Loucy (cell line): ENCODE measurements around the gene RANBP17.

ENCODE experiments used
- H2AFZ ChIP-seq: fragments of 200-600 bp; sonication (generic); 2 replicates; pipeline ENCODE4 v1.6.0; 2016; ENCODE audit warnings: antibody characterized with exemption, mild to moderate bottlenecking, low read length, moderate library complexity
- H3F3A ChIP-seq: fragments of 200-600 bp; 2 replicates; pipeline ENCODE4 v1.6.0; 2016; ENCODE audit warnings: antibody characterized with exemption, low read depth, mild to moderate bottlenecking
- H3K27me3 ChIP-seq: fragments of 200-600 bp; sonication (generic); 2 replicates; pipeline ENCODE4 v1.6.1; 2014; ENCODE audit warnings: low read length, mild to moderate bottlenecking; ENCODE audit not compliant: insufficient read depth, poor library complexity, severe bottlenecking
- H3K36me3 ChIP-seq: fragments of 200-600 bp; sonication (generic); 2 replicates; pipeline ENCODE4 v1.6.1; 2016; ENCODE audit warnings: low read length; ENCODE audit not compliant: insufficient read depth
- H3K4me1 ChIP-seq: fragments of 200-600 bp; sonication (generic); 2 replicates; pipeline ENCODE4 v1.5.1; 2014; ENCODE audit warnings: low read length, mild to moderate bottlenecking; ENCODE audit not compliant: insufficient read depth, poor library complexity, severe bottlenecking
- H3K4me2 ChIP-seq: fragments of 200-600 bp; sonication (generic); 2 replicates; pipeline ENCODE4 v1.6.0; 2014; ENCODE audit warnings: antibody characterized with exemption, low read length, low read depth, mild to moderate bottlenecking; ENCODE audit not compliant: poor library complexity, severe bottlenecking
- H3K4me3 ChIP-seq: fragments of 200-600 bp; sonication (generic); 2 replicates; pipeline ENCODE4 v1.5.1; 2014; ENCODE audit warnings: low read length, mild to moderate bottlenecking, mixed read lengths; ENCODE audit not compliant: poor library complexity, severe bottlenecking
- H3K79me2 ChIP-seq: fragments of 200-600 bp; sonication (generic); 2 replicates; pipeline ENCODE4 v1.6.1; 2014; ENCODE audit warnings: low read length; ENCODE audit not compliant: insufficient read depth
- H3K9ac ChIP-seq: fragments of 200-600 bp; sonication (generic); 2 replicates; pipeline ENCODE4 v1.6.0; 2014; ENCODE audit warnings: mild to moderate bottlenecking, low read depth, low read length, moderate library complexity; ENCODE audit not compliant: poor library complexity, severe bottlenecking
- H3K9me2 ChIP-seq: fragments of 200-600 bp; sonication (generic); replicated peaks from 2 replicates; pipeline ENCODE4 v1.6.1; 2016; ENCODE audit warnings: low read depth, low read length, mixed read lengths
- H3K9me3 ChIP-seq: fragments of 200-600 bp; sonication (generic); 2 replicates; pipeline ENCODE4 v1.6.1; 2014; ENCODE audit warnings: mild to moderate bottlenecking, antibody characterized with exemption, low read length, low read depth; ENCODE audit not compliant: insufficient read depth
- H4K20me1 ChIP-seq: fragments of 200-600 bp; sonication (generic); 2 replicates; pipeline ENCODE4 v1.6.0; 2014; ENCODE audit warnings: antibody characterized with exemption, low read length, mild to moderate bottlenecking; ENCODE audit not compliant: insufficient read depth, poor library complexity, severe bottlenecking
- EZH2phosphoT487 ChIP-seq: fragments of 200-600 bp; IDR thresholded peaks from 2 replicates; pipeline ENCODE4 v1.6.1; 2018; ENCODE audit warnings: antibody characterized with exemption, mild to moderate bottlenecking, moderate library complexity, borderline replicate concordance
- TF ChIP-seq, protein P1 (sequence below): fragments of 200-600 bp; sonication (generic); conservative IDR thresholded peaks from 2 replicates; pipeline ENCODE4 v1.5.1; 2014; ENCODE audit warnings: mild to moderate bottlenecking, antibody characterized with exemption, low read length

The RANBP17 gene

DNA sequence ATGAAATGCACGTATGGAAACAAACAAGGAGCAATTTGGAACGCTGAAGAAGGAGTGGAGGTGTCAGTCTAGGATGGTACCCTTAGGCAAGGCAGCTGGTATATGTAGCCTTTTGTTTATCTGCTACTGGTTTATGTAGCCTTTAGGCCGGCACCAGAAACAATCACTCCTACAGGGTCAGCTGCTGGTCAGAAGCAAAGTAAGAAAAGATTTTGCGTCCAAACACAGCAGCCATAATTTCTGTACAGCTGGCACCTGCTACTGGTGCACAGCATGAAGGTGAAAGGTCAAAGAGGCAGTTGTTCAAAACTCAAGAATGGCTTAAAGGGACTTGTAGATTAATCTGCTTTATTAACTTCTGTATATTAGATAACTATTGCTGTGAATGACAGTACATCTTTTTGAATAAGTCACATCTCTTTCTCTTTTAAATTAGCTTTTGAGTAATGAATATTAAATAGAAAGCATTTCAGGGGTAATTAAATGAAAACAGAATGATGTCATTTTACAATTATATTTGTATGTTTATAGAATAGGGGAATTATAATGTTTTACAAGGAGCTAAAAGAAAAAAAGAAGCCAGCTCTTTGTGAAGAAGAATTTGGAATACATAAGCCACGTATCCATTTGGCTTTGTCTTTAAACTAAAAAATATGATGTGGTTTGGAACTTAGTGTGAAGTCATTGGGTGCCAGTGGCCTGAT lies 414.2 kb downstream of the RANBP17 start:
- no peak overlapping the region for H2AFZ ChIP-seq
- H3K4me2 ChIP-seq, result no peak overlapping the region
- H3F3A ChIP-seq, result no peaks in the 10 kb centered on the region
- H3K9me2 ChIP-seq, result no peaks in the 10 kb centered on the region
- H3K4me3 ChIP-seq, result no peak overlapping the region
- no peaks in the 10 kb centered on the region for H3K27me3 ChIP-seq
- H3K4me1 ChIP-seq, result no peaks in the 10 kb centered on the region
- H4K20me1 ChIP-seq, result no peaks in the 10 kb centered on the region
- no peak for TF ChIP-seq EZH2phosphoT487
- TF ChIP-seq, protein P1, sequence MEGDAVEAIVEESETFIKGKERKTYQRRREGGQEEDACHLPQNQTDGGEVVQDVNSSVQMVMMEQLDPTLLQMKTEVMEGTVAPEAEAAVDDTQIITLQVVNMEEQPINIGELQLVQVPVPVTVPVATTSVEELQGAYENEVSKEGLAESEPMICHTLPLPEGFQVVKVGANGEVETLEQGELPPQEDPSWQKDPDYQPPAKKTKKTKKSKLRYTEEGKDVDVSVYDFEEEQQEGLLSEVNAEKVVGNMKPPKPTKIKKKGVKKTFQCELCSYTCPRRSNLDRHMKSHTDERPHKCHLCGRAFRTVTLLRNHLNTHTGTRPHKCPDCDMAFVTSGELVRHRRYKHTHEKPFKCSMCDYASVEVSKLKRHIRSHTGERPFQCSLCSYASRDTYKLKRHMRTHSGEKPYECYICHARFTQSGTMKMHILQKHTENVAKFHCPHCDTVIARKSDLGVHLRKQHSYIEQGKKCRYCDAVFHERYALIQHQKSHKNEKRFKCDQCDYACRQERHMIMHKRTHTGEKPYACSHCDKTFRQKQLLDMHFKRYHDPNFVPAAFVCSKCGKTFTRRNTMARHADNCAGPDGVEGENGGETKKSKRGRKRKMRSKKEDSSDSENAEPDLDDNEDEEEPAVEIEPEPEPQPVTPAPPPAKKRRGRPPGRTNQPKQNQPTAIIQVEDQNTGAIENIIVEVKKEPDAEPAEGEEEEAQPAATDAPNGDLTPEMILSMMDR, result no peak
- H3K36me3 ChIP-seq, result no peaks in the 10 kb centered on the region
- no peaks in the 10 kb centered on the region for H3K9me3 ChIP-seq
- H3K9ac ChIP-seq, result no peak overlapping the region
- no peaks in the 10 kb centered on the region for H3K79me2 ChIP-seq

DNA sequence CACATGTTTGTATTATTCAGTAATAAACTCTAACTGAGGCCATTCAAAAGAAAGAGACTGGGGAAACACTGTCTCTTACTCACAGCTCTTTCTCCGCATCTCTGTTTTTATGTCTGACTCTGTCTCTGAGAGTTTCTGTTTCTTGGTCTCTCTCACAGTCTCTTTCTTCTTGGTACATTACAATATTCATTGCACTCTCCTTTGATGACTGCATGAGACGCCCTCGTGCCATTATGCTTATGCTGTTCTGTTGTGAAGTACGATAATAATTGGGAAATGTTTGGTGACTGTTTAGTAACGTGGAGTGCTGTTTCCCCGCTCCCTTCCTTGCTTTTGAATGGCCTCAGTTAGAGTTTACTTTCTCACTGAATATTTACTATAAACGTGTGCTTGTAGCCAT lies 421.9 kb downstream of the RANBP17 start:
- Histone ChIP-seq H3F3A (no peaks in the 10 kb centered on the region), H3K4me2 (no peak overlapping the region), H3K9ac (no peak overlapping the region), H3K9me2 (no peaks in the 10 kb centered on the region), H3K4me1 (no peaks in the 10 kb centered on the region), H4K20me1 (no peaks in the 10 kb centered on the region), H3K27me3 (no peaks in the 10 kb centered on the region), H3K36me3 (no peaks in the 10 kb centered on the region), H3K4me3 (no peak overlapping the region), H2AFZ (no peak overlapping the region), H3K9me3 (no peaks in the 10 kb centered on the region), H3K79me2 (no peaks in the 10 kb centered on the region)
- TF ChIP-seq EZH2phosphoT487, result no peak
- TF ChIP-seq, protein P1, result no peak

GRCh38 chr5:171285465-171285864 lies 423.6 kb downstream of the RANBP17 start:
- Histone ChIP-seq H3K27me3 (no peaks in the 10 kb centered on the region), H3K4me2 (no peak overlapping the region), H3K4me1 (no peaks in the 10 kb centered on the region), H3K4me3 (no peak overlapping the region), H3K79me2 (no peaks in the 10 kb centered on the region), H3K9ac (no peak overlapping the region), H2AFZ (no peak overlapping the region), H4K20me1 (no peaks in the 10 kb centered on the region), H3K9me3 (no peaks in the 10 kb centered on the region), H3K36me3 (no peaks in the 10 kb centered on the region), H3K9me2 (no peaks in the 10 kb centered on the region), H3F3A (no peaks in the 10 kb centered on the region)
- TF ChIP-seq, protein P1, result no peak
- no peak for TF ChIP-seq EZH2phosphoT487
